Large intestine (tissue), 12 donors: ENCODE data around the gene EVI2A. TPM values are rescaled to one million over a fixed set of nuclear protein-coding genes. Genes with fewer than 3 reads are reported as not detected.
"Not testable (repeated sequence)": the region's sequence is repeated elsewhere in the genome, so short reads cannot be mapped to it uniquely, and the experiment has no call there.

Source experiments
- DNase-seq, 2 donors: peaks; one replicate each; pipeline versions ENCODE4 v3.0.0 to v3.0.0-alpha.2; 2013
- H3K27ac ChIP-seq: one replicate; pipeline ENCODE4 v1.5.1; 2013; ENCODE audit warnings: low read length
- H3K27me3 ChIP-seq: 2 replicates; pipeline ENCODE4 v1.6.1; 2013; ENCODE audit warnings: low read length; ENCODE audit not compliant: control insufficient read depth, insufficient read depth
- H3K36me3 ChIP-seq: 2 replicates; pipeline ENCODE4 v1.6.1; 2013; ENCODE audit warnings: low read length; ENCODE audit not compliant: control insufficient read depth, insufficient read depth
- H3K4me1 ChIP-seq: one replicate; pipeline ENCODE4 v1.6.1; 2013; ENCODE audit warnings: low read length; ENCODE audit not compliant: control insufficient read depth, insufficient read depth
- H3K4me3 ChIP-seq: one replicate; pipeline ENCODE4 v1.5.1; 2013; ENCODE audit warnings: low read length
- H3K9me3 ChIP-seq: one replicate; pipeline ENCODE4 v1.6.1; 2013; ENCODE audit warnings: mild to moderate bottlenecking, low read depth, low read length, moderate library complexity; ENCODE audit not compliant: control insufficient read depth
- WGBS: methylation state at CpG from one replicate; pipeline ENCODE4 v1.1.5; 2013; ENCODE audit warnings: low lambda C conversion rate; ENCODE audit not compliant: insufficient coverage; 5-methylcytosine and 5-hydroxymethylcytosine counted together
- long read RNA-seq, 11 donors: transcript quantifications; one replicate each; lab custom pipeline, GENCODE V29; 2026
- polyA plus RNA-seq: library from polyadenylated mRNA; unstranded; fragments of 120-200 nt; gene quantifications from one replicate; pipeline ENCODE4 v1.2.1, GENCODE V29; 2013

The EVI2A gene, protein sequence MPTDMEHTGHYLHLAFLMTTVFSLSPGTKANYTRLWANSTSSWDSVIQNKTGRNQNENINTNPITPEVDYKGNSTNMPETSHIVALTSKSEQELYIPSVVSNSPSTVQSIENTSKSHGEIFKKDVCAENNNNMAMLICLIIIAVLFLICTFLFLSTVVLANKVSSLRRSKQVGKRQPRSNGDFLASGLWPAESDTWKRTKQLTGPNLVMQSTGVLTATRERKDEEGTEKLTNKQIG
- polyA plus RNA-seq: 3.8 TPM
- long read RNA-seq, donor 1, partial matches to known transcripts: 0 of 3 reads
- long read RNA-seq, donor 1, other reads (novel, unspliced or antisense): 0 of 3 reads
- long read RNA-seq, donor 2, partial matches to known transcripts: 0 of 4 reads
- long read RNA-seq, donor 2, other reads (novel, unspliced or antisense): 0 of 4 reads
- long read RNA-seq, donor 3: 0 reads
- long read RNA-seq, donor 4: 0 reads
- long read RNA-seq, donor 5, partial matches to known transcripts: 0 of 2 reads
- long read RNA-seq, donor 5, other reads (novel, unspliced or antisense): 0 of 2 reads
- long read RNA-seq, donor 6, partial matches to known transcripts: 0 of 1 reads
- long read RNA-seq, donor 6, other reads (novel, unspliced or antisense): 0 of 1 reads
- long read RNA-seq, donor 7: 0 reads
- long read RNA-seq, donor 8, transcript EVI2A-203 (2 exons, 1,854 nt): major isoform, 5 of 5 reads
- long read RNA-seq, donor 8, partial matches to known transcripts: 0 of 5 reads
- long read RNA-seq, donor 8, other reads (novel, unspliced or antisense): 0 of 5 reads
- long read RNA-seq, donor 9, partial matches to known transcripts: 0 of 2 reads
- long read RNA-seq, donor 9, other reads (novel, unspliced or antisense): 0 of 2 reads
- long read RNA-seq, donor 10, partial matches to known transcripts: 0 of 2 reads
- long read RNA-seq, donor 10, other reads (novel, unspliced or antisense): 0 of 2 reads
- long read RNA-seq, donor 11, partial matches to known transcripts: 0 of 1 reads
- long read RNA-seq, donor 11, other reads (novel, unspliced or antisense): 0 of 1 reads

GRCh38 chr17:31321481-31321880 is at the start of gene EVI2A:
Gene EVI2A (minus strand): TSS chr17:31321622. CDS start chr17:31319013, 2,609 bp downstream.
- 100% methylated on average over 1 of the region's 3 CpGs for WGBS
- H3K36me3 ChIP-seq: peaks cover 8% of the 10 kb centered on the region
- no peaks in the 10 kb centered on the region for H3K4me1 ChIP-seq
- no peaks in the 10 kb centered on the region for H3K9me3 ChIP-seq
- DNase-seq: peak; percentile 16 to 28
- H3K27ac ChIP-seq: peak within 1 kb of the TSS; percentile 18
- no peaks in the 10 kb centered on the region for H3K27me3 ChIP-seq
- no peak within 1 kb of the TSS for H3K4me3 ChIP-seq

GRCh38 chr17:31369266-31369665 is 47.8 kb upstream of the EVI2A start:
- Histone ChIP-seq H3K4me3 (no peak overlapping the region), H3K27me3 (no peaks in the 10 kb centered on the region), H3K36me3 (peaks cover 22% of the 10 kb centered on the region), H3K9me3 (no peaks in the 10 kb centered on the region), H3K27ac (no peak overlapping the region), H3K4me1 (no peaks in the 10 kb centered on the region)
- DNase-seq: no peak

DNA sequence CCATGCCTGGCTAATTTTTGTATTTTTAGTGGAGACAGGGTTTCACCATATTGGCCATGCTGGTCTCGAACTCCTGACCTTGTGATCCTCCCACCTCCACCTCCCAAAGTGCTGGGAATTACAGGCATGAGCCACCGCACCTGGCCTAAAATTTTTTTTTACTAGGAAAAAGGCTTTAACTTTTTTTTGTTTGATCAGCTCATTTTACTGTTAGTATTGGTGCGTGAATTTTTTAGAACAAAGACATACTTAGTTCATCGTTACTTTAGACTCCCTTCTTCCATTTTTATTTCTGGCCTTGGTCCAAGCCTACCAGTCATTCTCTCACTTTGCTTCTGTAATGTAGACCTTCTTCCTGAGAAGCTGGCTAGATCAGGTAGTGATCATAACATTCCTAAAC is 44.7 kb upstream of the EVI2A start:
- 100% methylated on average over 2 of the region's 4 CpGs for WGBS
- H3K4me1 ChIP-seq: no peaks in the 10 kb centered on the region
- no peak overlapping the region for H3K4me3 ChIP-seq
- no peaks in the 10 kb centered on the region for H3K27me3 ChIP-seq
- peaks cover 22% of the 10 kb centered on the region for H3K36me3 ChIP-seq
- DNase-seq: no peak
- H3K27ac ChIP-seq: no peak overlapping the region
- H3K9me3 ChIP-seq: no peaks in the 10 kb centered on the region

GRCh38 chr17:31364012-31364411 is 42.6 kb upstream of the EVI2A start:
- Histone ChIP-seq H3K27me3 (no peaks in the 10 kb centered on the region), H3K4me1 (no peaks in the 10 kb centered on the region), H3K4me3 (no peak overlapping the region), H3K36me3 (peaks cover 28% of the 10 kb centered on the region), H3K9me3 (no peaks in the 10 kb centered on the region), H3K27ac (no peak overlapping the region)
- no peak for DNase-seq
- 100% methylated on average over 3 of the region's 6 CpGs for WGBS

DNA sequence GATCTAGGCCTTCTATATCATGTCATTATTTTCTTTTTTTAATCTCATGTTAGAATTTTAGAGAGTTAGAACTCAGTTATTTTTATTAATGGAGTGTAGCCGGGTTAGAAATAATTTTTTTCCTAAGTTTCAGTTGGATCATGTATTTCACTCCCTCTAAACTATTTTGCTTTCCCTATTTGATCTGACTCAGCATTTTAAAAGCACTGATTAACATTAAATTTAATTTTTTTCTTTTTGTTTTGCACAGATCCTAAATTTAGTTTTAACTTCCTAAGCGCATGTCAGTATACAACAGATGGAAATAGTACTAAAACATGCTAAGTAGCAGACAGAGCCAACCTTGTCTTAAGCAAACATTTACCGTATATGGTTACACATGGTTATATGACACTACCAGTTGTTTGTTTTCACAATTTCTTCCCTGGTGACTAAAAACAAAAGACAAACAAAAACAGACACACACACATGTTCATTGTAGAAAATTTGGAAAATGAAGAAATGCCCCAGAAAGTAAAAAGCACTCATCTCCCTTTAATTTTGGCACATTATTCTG is 36.5 kb upstream of the EVI2A start:
- DNase-seq: no peak
- H3K9me3 ChIP-seq: no peaks in the 10 kb centered on the region
- WGBS: 64% methylated on average over 3 of the region's 3 CpGs
- no peaks in the 10 kb centered on the region for H3K27me3 ChIP-seq
- no peak overlapping the region for H3K4me3 ChIP-seq
- H3K36me3 ChIP-seq: peaks cover 35% of the 10 kb centered on the region
- H3K27ac ChIP-seq: no peak overlapping the region
- no peaks in the 10 kb centered on the region for H3K4me1 ChIP-seq

- H3K27ac ChIP-seq: no peak overlapping the region
- H3K9me3 ChIP-seq: no peaks in the 10 kb centered on the region
- H3K27me3 ChIP-seq: no peaks in the 10 kb centered on the region
- no peak overlapping the region for H3K4me3 ChIP-seq
- WGBS: 86% methylated on average over 1 of the region's 2 CpGs
- DNase-seq: no peak
- H3K4me1 ChIP-seq: no peaks in the 10 kb centered on the region
- peaks cover 36% of the 10 kb centered on the region for H3K36me3 ChIP-seq
Measured at GRCh38 chr17:31357091-31357490, 35.7 kb upstream of the EVI2A start.

DNA sequence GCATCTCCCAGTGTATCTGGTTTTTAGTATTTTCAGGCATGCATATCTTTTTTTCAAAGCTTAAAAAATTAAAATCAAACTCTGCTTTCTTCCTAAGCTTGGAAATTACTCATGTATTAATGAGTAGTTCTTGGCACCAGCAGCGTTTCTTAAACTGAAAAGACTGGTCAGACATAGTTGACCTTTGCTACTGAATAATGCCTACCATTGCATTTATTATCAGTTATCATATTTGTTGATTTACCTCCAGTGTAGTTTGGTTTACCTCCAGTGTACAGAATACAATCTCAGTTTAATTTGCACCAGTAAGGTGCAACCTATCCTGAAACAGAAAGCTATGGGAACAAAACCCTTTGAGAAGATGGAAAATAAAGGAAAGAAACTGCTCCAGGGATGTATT is 34.5 kb upstream of the EVI2A start:
- H3K4me3 ChIP-seq: no peak overlapping the region
- no peak overlapping the region for H3K27ac ChIP-seq
- WGBS: no CpG with 5 or more reads among the region's 1 CpG
- H3K36me3 ChIP-seq: peaks cover 35% of the 10 kb centered on the region
- H3K27me3 ChIP-seq: no peaks in the 10 kb centered on the region
- H3K9me3 ChIP-seq: no peaks in the 10 kb centered on the region
- peak in 1 of 2 donors; percentile 5 for DNase-seq
- no peaks in the 10 kb centered on the region for H3K4me1 ChIP-seq

DNA sequence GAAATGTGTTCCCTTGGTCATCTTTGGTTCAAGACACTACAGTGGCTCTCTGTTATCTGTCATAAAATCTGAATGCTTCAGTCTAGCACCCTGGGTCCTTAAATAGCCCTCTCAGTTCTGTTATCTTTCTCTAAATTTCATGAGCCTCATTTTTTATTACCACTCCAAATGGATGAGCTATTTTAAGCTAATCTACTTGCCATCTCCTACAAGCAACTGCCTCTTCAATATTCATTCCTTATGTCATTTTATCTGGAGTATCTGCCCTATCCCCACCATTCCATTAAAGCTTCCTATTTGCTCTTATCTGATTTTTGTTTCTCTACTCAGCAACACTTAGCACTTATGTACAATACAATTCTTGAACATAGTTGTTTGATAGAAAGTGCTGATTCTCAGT is 28.0 kb upstream of the EVI2A start:
- no peak for DNase-seq
- H3K4me3 ChIP-seq: no peak overlapping the region
- H3K27ac ChIP-seq: no peak overlapping the region
- H3K36me3 ChIP-seq: peaks cover 25% of the 10 kb centered on the region
- H3K9me3 ChIP-seq: no peaks in the 10 kb centered on the region
- H3K4me1 ChIP-seq: no peaks in the 10 kb centered on the region
- H3K27me3 ChIP-seq: no peaks in the 10 kb centered on the region

- H3K27me3 ChIP-seq, H3K27ac ChIP-seq, H3K9me3 ChIP-seq, DNase-seq, H3K4me3 ChIP-seq, H3K4me1 ChIP-seq: not testable (repeated sequence)
- H3K36me3 ChIP-seq: peaks cover 23% of the 10 kb centered on the region
- WGBS: no CpG with 5 or more reads among the region's 34 CpGs
Measured at GRCh38 chr17:31345191-31345747, 23.8 kb upstream of the EVI2A start.
